ENCODE measurements around the gene PPA2.
"Not testable (repeated sequence)": the region's sequence is repeated elsewhere in the genome, so short reads cannot be mapped to it uniquely, and the experiment has no call there.

DNA sequence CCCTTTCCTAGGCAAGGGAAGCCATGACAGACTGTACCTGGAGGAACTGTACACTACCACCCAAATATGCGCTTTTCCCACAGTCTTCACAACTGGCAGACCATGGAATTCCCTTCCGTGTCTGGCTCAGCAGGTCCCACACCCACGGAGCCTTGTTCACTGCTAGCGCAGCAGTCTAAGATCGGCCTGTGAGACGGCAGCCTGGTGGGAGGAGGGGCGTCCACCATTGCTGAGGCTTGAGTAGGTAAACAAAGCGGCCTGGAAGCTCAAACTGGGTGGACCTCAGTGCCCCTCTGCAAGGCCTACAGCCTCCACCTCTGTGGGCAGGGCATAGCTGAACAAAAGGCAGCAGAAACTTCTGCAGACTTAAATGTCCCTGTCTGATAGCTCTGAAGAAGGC is 64.7 kb downstream of the PPA2 start:
- TF ChIP-seq, protein P1, sequence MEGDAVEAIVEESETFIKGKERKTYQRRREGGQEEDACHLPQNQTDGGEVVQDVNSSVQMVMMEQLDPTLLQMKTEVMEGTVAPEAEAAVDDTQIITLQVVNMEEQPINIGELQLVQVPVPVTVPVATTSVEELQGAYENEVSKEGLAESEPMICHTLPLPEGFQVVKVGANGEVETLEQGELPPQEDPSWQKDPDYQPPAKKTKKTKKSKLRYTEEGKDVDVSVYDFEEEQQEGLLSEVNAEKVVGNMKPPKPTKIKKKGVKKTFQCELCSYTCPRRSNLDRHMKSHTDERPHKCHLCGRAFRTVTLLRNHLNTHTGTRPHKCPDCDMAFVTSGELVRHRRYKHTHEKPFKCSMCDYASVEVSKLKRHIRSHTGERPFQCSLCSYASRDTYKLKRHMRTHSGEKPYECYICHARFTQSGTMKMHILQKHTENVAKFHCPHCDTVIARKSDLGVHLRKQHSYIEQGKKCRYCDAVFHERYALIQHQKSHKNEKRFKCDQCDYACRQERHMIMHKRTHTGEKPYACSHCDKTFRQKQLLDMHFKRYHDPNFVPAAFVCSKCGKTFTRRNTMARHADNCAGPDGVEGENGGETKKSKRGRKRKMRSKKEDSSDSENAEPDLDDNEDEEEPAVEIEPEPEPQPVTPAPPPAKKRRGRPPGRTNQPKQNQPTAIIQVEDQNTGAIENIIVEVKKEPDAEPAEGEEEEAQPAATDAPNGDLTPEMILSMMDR (IDR thresholded peaks at IDR 0.05; ENCODE audit: low read depth, low read length, poor library complexity, severe bottlenecking): not testable (repeated sequence)
- not testable (repeated sequence) for TF ChIP-seq EZH2phosphoT487 (IDR thresholded peaks at IDR 0.05; ENCODE audit: borderline replicate concordance, low read length)

Data from DOHH2 (cell line).